ENCODE measurements around the gene COL2A1. TPM values are rescaled to one million over a fixed set of nuclear protein-coding genes. Genes with fewer than 3 reads are reported as not detected.

COL2A1 gene
- total and polyA plus RNA-seq, 2 donors (not counting 3 experiments of a cell fraction or from before 2014, with no cell fraction given), result not detected

DNA sequence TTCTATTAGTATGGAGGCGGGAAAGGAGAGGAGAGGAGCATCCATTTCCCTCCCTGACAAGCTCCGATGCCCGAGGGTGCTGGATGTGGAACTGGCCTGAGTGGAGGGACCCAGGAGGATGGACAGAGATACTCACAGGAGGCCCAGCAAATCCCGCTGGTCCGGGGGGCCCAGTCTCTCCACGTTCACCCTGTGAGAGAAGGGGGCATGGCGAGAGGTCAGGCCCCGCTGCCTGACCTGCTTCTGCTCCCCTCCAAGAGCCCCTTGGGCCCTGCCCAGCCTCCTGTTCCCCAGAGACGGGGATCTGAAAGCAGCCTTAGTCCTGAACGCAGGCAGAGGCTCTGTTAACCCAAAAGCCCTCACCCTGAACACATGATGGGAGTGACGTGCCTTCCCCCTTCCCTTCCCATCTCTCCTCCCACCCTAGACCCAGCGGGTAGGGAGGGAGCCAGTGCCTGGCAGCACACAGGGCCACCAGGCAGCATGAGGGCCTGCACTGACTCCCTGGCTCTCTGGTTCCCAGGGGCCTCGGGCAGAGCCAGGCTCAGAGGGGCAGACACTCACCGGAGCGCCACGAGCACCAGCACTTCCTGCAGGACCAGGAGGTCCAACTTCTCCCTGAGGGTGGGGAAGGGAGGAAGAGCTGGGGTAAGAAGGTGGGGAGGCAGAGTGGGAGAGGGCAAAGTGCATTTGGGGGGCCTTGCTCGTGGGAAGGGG, 23.3 kb downstream of the COL2A1 start:
- CTCF ChIA-PET, result interaction anchor here (1.9 kb wide), 1 partner anchor 18 kb away, joined by 8 read pairs; the partner anchor contains the start of gene TMEM106C

More for the DNA sequence above, 23.3 kb downstream of the COL2A1 start:
- H3K27me3 ChIP-seq (ENCODE audit: control insufficient read depth in 2 of 2, insufficient read depth in 2 of 2, low read length in 2 of 2), result peaks cover 0 to 2% of the 10 kb centered on the region in 2 experiments
- no peak overlapping the region for H3K4me3 ChIP-seq (replicated peaks in 1 of 3; ENCODE audit: insufficient read depth in 1 of 3, low read depth in 1 of 3, low read length in 3 of 3)
- dilution Hi-C loops (cut with MboI; ENCODE audit: extremely low pct_ligation_motif_present, low sequenced_read_pairs) (no loop called here), intact Hi-C loops (cut with micrococcal nuclease) (no loop called here)
- no peaks in the 10 kb centered on the region for H3K9me3 ChIP-seq (replicated peaks; ENCODE audit: control insufficient read depth, insufficient read depth, low read length)
- no peaks in the 10 kb centered on the region for H3K4me1 ChIP-seq (ENCODE audit: control insufficient read depth, extremely low read depth, insufficient read depth, low read length)
- no peaks in the 10 kb centered on the region for H4K20me1 ChIP-seq (replicated peaks; ENCODE audit: control insufficient read depth, extremely low read depth, insufficient read depth, low read length)
- DNase-seq (ENCODE audit: low read depth, low spot score) (no peak), FAIRE-seq (no peak)
- no TSS peak for BruUV-seq (replicated peaks)
- POLR2A ChIA-PET, result no interaction called here
- H3K27ac ChIP-seq (ENCODE audit: insufficient read depth, low read depth, low read length), result no peak overlapping the region
- no peak overlapping the region for H2AFZ ChIP-seq (ENCODE audit: low read depth, low read length)
- H3K4me2 ChIP-seq (ENCODE audit: insufficient read depth, low read length), result no peak overlapping the region
- no peaks in the 10 kb centered on the region for H3K9me1 ChIP-seq (replicated peaks; ENCODE audit: control insufficient read depth, extremely low read depth, insufficient read depth, low read length)
- H3K36me3 ChIP-seq (ENCODE audit: control insufficient read depth in 2 of 2, extremely low read depth in 1 of 2, insufficient read depth in 2 of 2, low read length in 2 of 2), result no peaks in the 10 kb centered on the region
- H3K9ac ChIP-seq (replicated peaks; ENCODE audit: extremely low read depth, insufficient read depth, low read length), result no peak overlapping the region
- TF ChIP-seq, protein P1, sequence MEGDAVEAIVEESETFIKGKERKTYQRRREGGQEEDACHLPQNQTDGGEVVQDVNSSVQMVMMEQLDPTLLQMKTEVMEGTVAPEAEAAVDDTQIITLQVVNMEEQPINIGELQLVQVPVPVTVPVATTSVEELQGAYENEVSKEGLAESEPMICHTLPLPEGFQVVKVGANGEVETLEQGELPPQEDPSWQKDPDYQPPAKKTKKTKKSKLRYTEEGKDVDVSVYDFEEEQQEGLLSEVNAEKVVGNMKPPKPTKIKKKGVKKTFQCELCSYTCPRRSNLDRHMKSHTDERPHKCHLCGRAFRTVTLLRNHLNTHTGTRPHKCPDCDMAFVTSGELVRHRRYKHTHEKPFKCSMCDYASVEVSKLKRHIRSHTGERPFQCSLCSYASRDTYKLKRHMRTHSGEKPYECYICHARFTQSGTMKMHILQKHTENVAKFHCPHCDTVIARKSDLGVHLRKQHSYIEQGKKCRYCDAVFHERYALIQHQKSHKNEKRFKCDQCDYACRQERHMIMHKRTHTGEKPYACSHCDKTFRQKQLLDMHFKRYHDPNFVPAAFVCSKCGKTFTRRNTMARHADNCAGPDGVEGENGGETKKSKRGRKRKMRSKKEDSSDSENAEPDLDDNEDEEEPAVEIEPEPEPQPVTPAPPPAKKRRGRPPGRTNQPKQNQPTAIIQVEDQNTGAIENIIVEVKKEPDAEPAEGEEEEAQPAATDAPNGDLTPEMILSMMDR (IDR thresholded peaks at IDR 0.05; ENCODE audit: extremely low read depth in 1 of 2, insufficient read depth in 1 of 2, low read depth in 1 of 2, low read length in 2 of 2), result no peak
- no peak for TF ChIP-seq POLR2A (IDR thresholded peaks at IDR 0.05; ENCODE audit: low read depth, low read length)
- TF ChIP-seq EZH2 (IDR thresholded peaks at IDR 0.05; ENCODE audit: borderline replicate concordance, low read depth, low read length, severe bottlenecking), result no peak
- TF ChIP-seq JUN (IDR thresholded peaks at IDR 0.05; ENCODE audit: borderline replicate concordance, insufficient read depth, insufficient read length, low read depth), result no peak
- no peak for TF ChIP-seq MYC (IDR thresholded peaks at IDR 0.05; ENCODE audit: low read depth, low read length)
- no peaks in the 10 kb centered on the region for H3K79me2 ChIP-seq (ENCODE audit: control insufficient read depth, insufficient read depth, low read length)

Data from endothelial cell of umbilical vein (primary cell).